Endodermal cell (in vitro differentiated cells): ENCODE data around the gene PHLDB2. TPM values are rescaled to one million over a fixed set of nuclear protein-coding genes. Genes with fewer than 3 reads are reported as not detected.

Experiments used
- DNase-seq: peaks from one replicate; pipeline ENCODE4 v3.0.0-alpha.2; 2017
- H3K27ac ChIP-seq: 2 replicates; pipeline ENCODE4 v1.5.1; 2013; ENCODE audit warnings: mild to moderate bottlenecking, low read depth, low read length, moderate library complexity
- H3K27me3 ChIP-seq: 2 replicates; pipeline ENCODE4 v1.6.1; 2013; ENCODE audit warnings: mild to moderate bottlenecking, low read length, moderate library complexity; ENCODE audit not compliant: insufficient read depth, control insufficient read depth, poor library complexity, severe bottlenecking
- H3K36me3 ChIP-seq: 2 replicates; pipeline ENCODE4 v1.7.0; 2013; ENCODE audit warnings: mild to moderate bottlenecking, low read length, moderate library complexity; ENCODE audit not compliant: control insufficient read depth, insufficient read depth
- H3K4me1 ChIP-seq: one replicate; pipeline ENCODE4 v1.7.0; 2013; ENCODE audit warnings: low read length; ENCODE audit not compliant: control insufficient read depth, insufficient read depth
- H3K4me3 ChIP-seq: 2 replicates; pipeline ENCODE4 v1.5.1; 2013; ENCODE audit warnings: mild to moderate bottlenecking, low read length, moderate library complexity
- H3K9ac ChIP-seq: 2 replicates; pipeline ENCODE4 v1.6.1; 2013; ENCODE audit warnings: mild to moderate bottlenecking, low read length, moderate library complexity; ENCODE audit not compliant: poor library complexity, severe bottlenecking; ENCODE audit errors: extremely low read depth
- H3K9me3 ChIP-seq: 2 replicates; pipeline ENCODE4 v1.6.1; 2013; ENCODE audit warnings: mild to moderate bottlenecking, low read length, moderate library complexity; ENCODE audit not compliant: control insufficient read depth
- H3K27ac Mint-ChIP-seq: 2 replicates; pipeline ENCODE4 v1.8.0; 2020; ENCODE audit warnings: mixed read lengths
- H3K27me3 Mint-ChIP-seq: 2 replicates; pipeline ENCODE4 v1.8.0; 2021; ENCODE audit warnings: mild to moderate bottlenecking, mixed read lengths; ENCODE audit not compliant: insufficient read depth
- H3K36me3 Mint-ChIP-seq: 2 replicates; pipeline ENCODE4 v1.8.0; 2020; ENCODE audit warnings: low read depth, mixed read lengths
- H3K4me1 Mint-ChIP-seq: 2 replicates; pipeline ENCODE4 v1.8.0; 2020; ENCODE audit warnings: mixed read lengths
- H3K4me3 Mint-ChIP-seq: 2 replicates; pipeline ENCODE4 v1.8.0; 2020; ENCODE audit warnings: mild to moderate bottlenecking, moderate library complexity, mixed read lengths
- H3K9me3 Mint-ChIP-seq: 2 replicates; pipeline ENCODE4 v1.8.0; 2020; ENCODE audit warnings: mild to moderate bottlenecking, mixed read lengths
- WGBS, 2 experiments: methylation state at CpG; one replicate each; pipeline versions ENCODE4 v1.1.5 to v1.1.7; 2013; ENCODE audit warnings: missing lambda C conversion rate in 2 of 2, mixed read lengths in 1 of 2; ENCODE audit not compliant: insufficient coverage in 1 of 2, insufficient read length in 1 of 2; 5-methylcytosine and 5-hydroxymethylcytosine counted together
- total RNA-seq, 2 donors: library from RNA; stranded (reverse); fragmentation: NEBNext Ultra II Directional in 1 of 2; extraction: Animal tissue kit (Norgen Biotek cat#: 25700) in 1 of 2; gene quantifications; 2 replicates in 1 of 2; 3 replicates in 1 of 2; pipeline ENCODE4 v1.2.1, GENCODE V29; 2021
- TF ChIP-seq, protein P1 (sequence below): fragments of 200-600 bp; sonication (generic); conservative IDR thresholded peaks from 2 replicates; pipeline ENCODE4 v1.5.0; 2021; ENCODE audit warnings: antibody characterized with exemption, mild to moderate bottlenecking

The PHLDB2 gene
- total RNA-seq, 2 donors from 2014 or later = 59.5 to 67.4 TPM

DNA sequence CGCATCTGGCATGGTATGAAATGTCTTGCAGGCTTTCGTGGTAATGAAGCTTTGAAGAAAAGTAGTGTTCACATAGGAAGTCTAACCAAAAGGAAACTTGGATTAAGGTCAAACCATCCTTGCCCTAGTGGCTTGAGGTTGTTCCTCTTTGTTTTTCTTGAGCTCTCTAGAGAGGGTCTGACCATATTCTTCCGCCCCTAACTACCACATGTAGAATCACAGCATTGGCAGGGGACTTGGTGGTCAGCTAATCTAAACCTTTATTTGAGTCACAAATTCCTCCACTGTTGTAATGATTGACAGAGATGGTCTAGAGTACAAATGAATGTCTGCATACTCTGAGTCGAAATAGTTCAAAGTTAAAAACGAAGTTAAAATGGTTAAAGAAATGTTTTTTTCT is 39.1 kb upstream of the PHLDB2 start:
- no peak overlapping the region for H3K27ac ChIP-seq
- H3K36me3 ChIP-seq = no peaks in the 10 kb centered on the region
- peaks cover 33% of the 10 kb centered on the region for H3K9me3 Mint-ChIP-seq
- no peak overlapping the region for H3K9ac ChIP-seq
- 92 to 100% methylated on average over 3 to 5 of the region's 5 CpGs for WGBS, 2 experiments
- H3K4me1 ChIP-seq = no peaks in the 10 kb centered on the region
- no peak overlapping the region for H3K27ac Mint-ChIP-seq
- H3K27me3 ChIP-seq = no peaks in the 10 kb centered on the region
- DNase-seq = no peak
- H3K4me3 Mint-ChIP-seq = no peak overlapping the region
- H3K9me3 ChIP-seq = peaks cover 28% of the 10 kb centered on the region
- H3K4me3 ChIP-seq = no peak overlapping the region
- H3K4me1 Mint-ChIP-seq = peaks cover 4% of the 10 kb centered on the region
- H3K27me3 Mint-ChIP-seq = no peaks in the 10 kb centered on the region
- H3K36me3 Mint-ChIP-seq = peaks cover 29% of the 10 kb centered on the region
- TF ChIP-seq, protein P1, sequence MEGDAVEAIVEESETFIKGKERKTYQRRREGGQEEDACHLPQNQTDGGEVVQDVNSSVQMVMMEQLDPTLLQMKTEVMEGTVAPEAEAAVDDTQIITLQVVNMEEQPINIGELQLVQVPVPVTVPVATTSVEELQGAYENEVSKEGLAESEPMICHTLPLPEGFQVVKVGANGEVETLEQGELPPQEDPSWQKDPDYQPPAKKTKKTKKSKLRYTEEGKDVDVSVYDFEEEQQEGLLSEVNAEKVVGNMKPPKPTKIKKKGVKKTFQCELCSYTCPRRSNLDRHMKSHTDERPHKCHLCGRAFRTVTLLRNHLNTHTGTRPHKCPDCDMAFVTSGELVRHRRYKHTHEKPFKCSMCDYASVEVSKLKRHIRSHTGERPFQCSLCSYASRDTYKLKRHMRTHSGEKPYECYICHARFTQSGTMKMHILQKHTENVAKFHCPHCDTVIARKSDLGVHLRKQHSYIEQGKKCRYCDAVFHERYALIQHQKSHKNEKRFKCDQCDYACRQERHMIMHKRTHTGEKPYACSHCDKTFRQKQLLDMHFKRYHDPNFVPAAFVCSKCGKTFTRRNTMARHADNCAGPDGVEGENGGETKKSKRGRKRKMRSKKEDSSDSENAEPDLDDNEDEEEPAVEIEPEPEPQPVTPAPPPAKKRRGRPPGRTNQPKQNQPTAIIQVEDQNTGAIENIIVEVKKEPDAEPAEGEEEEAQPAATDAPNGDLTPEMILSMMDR = no peak

GRCh38 chr3:111820651-111821050 is 38.4 kb upstream of the PHLDB2 start:
- WGBS, 2 experiments = 93% methylated on average over 3 of the region's 3 CpGs; no CpG with 5 or more reads in 1 of the 2 experiments
- no peak overlapping the region for H3K27ac Mint-ChIP-seq

DNA sequence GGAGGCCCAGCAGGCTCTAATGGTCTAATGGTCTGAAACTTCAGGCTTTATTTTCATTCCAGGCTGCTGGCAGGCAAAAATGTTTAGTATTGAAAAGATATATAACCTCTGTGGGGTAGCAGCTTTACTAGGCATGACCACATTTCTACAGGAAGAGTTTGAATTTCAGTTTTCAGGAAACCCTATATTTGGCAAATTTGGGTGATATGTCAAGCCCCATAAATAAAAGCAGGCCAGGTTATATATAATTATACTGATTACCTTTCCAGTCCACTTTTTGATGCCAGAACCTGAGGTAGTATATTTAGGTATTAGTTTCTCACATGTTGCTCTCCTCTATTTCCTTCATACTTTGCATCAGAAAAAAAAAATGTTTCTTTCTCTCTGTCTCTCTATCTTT is 37.2 kb upstream of the PHLDB2 start:
- Mint-ChIP-seq H3K4me3 (no peak overlapping the region), H3K9me3 (peaks cover 13% of the 10 kb centered on the region), H3K4me1 (peaks cover 9% of the 10 kb centered on the region), H3K36me3 (peaks cover 11% of the 10 kb centered on the region), H3K27ac (no peak overlapping the region), H3K27me3 (no peaks in the 10 kb centered on the region)
- H3K9me3 ChIP-seq = peaks cover 15% of the 10 kb centered on the region
- H3K36me3 ChIP-seq = no peaks in the 10 kb centered on the region
- no peak for DNase-seq
- TF ChIP-seq, protein P1 = no peak
- H3K27me3 ChIP-seq = no peaks in the 10 kb centered on the region
- no peaks in the 10 kb centered on the region for H3K4me1 ChIP-seq
- H3K9ac ChIP-seq = no peak overlapping the region
- no peak overlapping the region for H3K27ac ChIP-seq
- H3K4me3 ChIP-seq = no peak overlapping the region

More at GRCh38 chr3:111820651-111821050, 38.4 kb upstream of the PHLDB2 start:
- Histone ChIP-seq H3K4me3 (no peak overlapping the region), H3K9ac (no peak overlapping the region), H3K9me3 (peaks cover 22% of the 10 kb centered on the region), H3K36me3 (no peaks in the 10 kb centered on the region), H3K4me1 (no peaks in the 10 kb centered on the region), H3K27me3 (no peaks in the 10 kb centered on the region), H3K27ac (no peak overlapping the region)
- TF ChIP-seq, protein P1 = no peak
- H3K36me3 Mint-ChIP-seq = peaks cover 22% of the 10 kb centered on the region
- no peaks in the 10 kb centered on the region for H3K27me3 Mint-ChIP-seq
- no peak for DNase-seq
- H3K9me3 Mint-ChIP-seq = peaks cover 25% of the 10 kb centered on the region
- peaks cover 4% of the 10 kb centered on the region for H3K4me1 Mint-ChIP-seq
- H3K4me3 Mint-ChIP-seq = no peak overlapping the region
